Astrocyte (in vitro differentiated cells and primary cell): ENCODE data around the gene C7orf57. TPM values are rescaled to one million over a fixed set of nuclear protein-coding genes. Genes with fewer than 3 reads are reported as not detected.
A peak's percentile ranks its signal among the peaks of the same experiment; 100 is the strongest.

Experiments
- DNase-seq: peaks from one replicate; pipeline ENCODE4 v3.0.0-alpha.2; 2010; ENCODE audit warnings: low read depth
- FAIRE-seq: peaks from 2 replicates; lab custom pipeline; 2011; peaks lifted over from hg19 to GRCh38; lab: Jason Lieb, UNC
- H2AFZ ChIP-seq: 2 replicates; pipeline ENCODE4 v1.6.0; 2012; ENCODE audit warnings: low read depth, low read length, inconsistent platforms
- H3K27ac ChIP-seq: 2 replicates; pipeline ENCODE4 v1.5.1; 2011; ENCODE audit warnings: low read depth, low read length, inconsistent platforms
- H3K27me3 ChIP-seq: 2 replicates; pipeline ENCODE4 v1.6.0; 2011; ENCODE audit warnings: low read length, inconsistent platforms; ENCODE audit not compliant: insufficient read depth
- H3K36me3 ChIP-seq: 2 replicates; pipeline ENCODE4 v1.5.1; 2011; ENCODE audit warnings: low read length, inconsistent platforms; ENCODE audit not compliant: insufficient read depth
- H3K4me1 ChIP-seq: 2 replicates; pipeline ENCODE4 v1.5.1; 2011; ENCODE audit warnings: low read length, inconsistent platforms; ENCODE audit not compliant: insufficient read depth
- H3K4me2 ChIP-seq: 2 replicates; pipeline ENCODE4 v1.6.0; 2012; ENCODE audit warnings: low read length, inconsistent platforms
- H3K4me3 ChIP-seq: 2 replicates; pipeline ENCODE4 v1.5.1; 2011; ENCODE audit warnings: low read depth, mild to moderate bottlenecking, low read length, inconsistent platforms; ENCODE audit not compliant: insufficient read depth
- H3K79me2 ChIP-seq: 2 replicates; pipeline ENCODE4 v1.6.0; 2012; ENCODE audit warnings: mild to moderate bottlenecking, low read length, inconsistent platforms; ENCODE audit not compliant: insufficient read depth
- H3K9ac ChIP-seq: 2 replicates; pipeline ENCODE4 v1.6.0; 2012; ENCODE audit warnings: mild to moderate bottlenecking, low read length, inconsistent platforms
- H3K9me3 ChIP-seq: 2 replicates; pipeline ENCODE4 v1.5.1; 2012; ENCODE audit warnings: low read depth, mild to moderate bottlenecking, low read length, inconsistent platforms; ENCODE audit not compliant: insufficient read depth
- H4K20me1 ChIP-seq: 2 replicates; pipeline ENCODE4 v1.6.0; 2012; ENCODE audit warnings: low read length, inconsistent platforms; ENCODE audit not compliant: insufficient read depth
- H3K27ac Mint-ChIP-seq: one replicate; pipeline ENCODE4 v1.8.0; 2021; ENCODE audit warnings: mild to moderate bottlenecking, mixed read lengths; ENCODE audit not compliant: unreplicated experiment
- H3K27me3 Mint-ChIP-seq: one replicate; pipeline ENCODE4 v1.8.0; 2021; ENCODE audit warnings: low read depth, mixed read lengths; ENCODE audit not compliant: unreplicated experiment
- H3K36me3 Mint-ChIP-seq: one replicate; pipeline ENCODE4 v1.8.0; 2021; ENCODE audit warnings: low read depth, mixed read lengths; ENCODE audit not compliant: unreplicated experiment
- H3K4me1 Mint-ChIP-seq: one replicate; pipeline ENCODE4 v1.8.0; 2021; ENCODE audit warnings: low read depth, mixed read lengths; ENCODE audit not compliant: unreplicated experiment
- H3K4me3 Mint-ChIP-seq: one replicate; pipeline ENCODE4 v1.8.0; 2021; ENCODE audit warnings: mild to moderate bottlenecking, moderate library complexity, mixed read lengths; ENCODE audit not compliant: unreplicated experiment
- H3K9me3 Mint-ChIP-seq: one replicate; pipeline ENCODE4 v1.8.0; 2021; ENCODE audit warnings: mild to moderate bottlenecking, mixed read lengths; ENCODE audit not compliant: unreplicated experiment
- EZH2 ChIP-seq: IDR thresholded peaks from 2 replicates; pipeline ENCODE4 v1.6.1; 2012; ENCODE audit warnings: mild to moderate bottlenecking, low read length, inconsistent platforms; ENCODE audit not compliant: insufficient read depth
- total RNA-seq: library from RNA; stranded (reverse); gene quantifications from 2 replicates; pipeline ENCODE4 v1.2.1, GENCODE V29; 2021
- TF ChIP-seq, protein P1 (sequence below): IDR thresholded peaks from 2 replicates; pipeline ENCODE4 v1.5.1; 2011; ENCODE audit warnings: low read depth, mild to moderate bottlenecking, inconsistent platforms, low read length, moderate library complexity; ENCODE audit not compliant: insufficient read depth

Gene C7orf57
- total RNA-seq, 1 donor from 2014 or later: not detected

DNA sequence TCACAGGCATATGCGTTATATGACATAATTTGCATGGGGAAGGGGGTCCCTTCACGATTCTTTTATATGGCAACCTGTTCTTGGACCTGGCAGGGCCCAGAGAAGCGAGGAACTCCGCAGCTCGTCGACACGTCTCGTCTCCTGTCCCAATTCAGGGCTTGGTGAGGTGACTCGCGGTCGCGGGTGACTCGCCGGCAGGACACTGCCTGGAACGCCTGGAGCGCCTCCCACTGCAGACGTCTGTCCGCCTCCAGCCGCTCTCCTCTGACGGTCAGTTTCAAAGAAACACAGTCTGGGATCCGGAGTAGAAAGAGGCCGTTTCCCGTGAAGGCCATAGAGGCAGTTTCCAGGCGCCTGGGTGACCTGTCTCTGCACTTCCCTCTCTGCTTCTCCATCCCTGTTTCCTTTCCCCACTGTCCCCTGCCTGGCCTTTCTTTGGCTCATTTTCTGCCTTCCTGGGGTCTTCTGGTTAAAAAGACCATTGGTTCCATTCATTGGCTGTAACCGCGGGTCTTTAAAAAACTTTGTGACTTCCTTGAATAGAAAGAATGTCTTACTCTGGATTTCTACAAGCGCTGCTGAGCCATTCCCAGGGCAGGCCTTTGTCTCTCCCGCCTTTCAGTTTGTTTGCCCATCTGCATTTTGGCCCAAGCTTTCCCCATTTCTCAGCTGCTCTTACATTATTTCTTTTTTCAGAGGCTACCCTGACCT lies 54.9 kb downstream of the C7orf57 start:
- Histone ChIP-seq H3K79me2 (peaks cover 33% of the 10 kb centered on the region), H3K4me2 (peak overlapping the region; percentile 94), H3K36me3 (peaks cover 2% of the 10 kb centered on the region), H3K4me1 (peaks cover 66% of the 10 kb centered on the region), H3K9me3 (no peaks in the 10 kb centered on the region), H3K9ac (peak overlapping the region; percentile 87), H3K4me3 (peak overlapping the region; percentile 72), H4K20me1 (peaks cover 5% of the 10 kb centered on the region), H3K27ac (peak overlapping the region; percentile 69), H2AFZ (peak overlapping the region; percentile 80), H3K27me3 (no peaks in the 10 kb centered on the region)
- peaks cover 48% of the 10 kb centered on the region for H3K4me1 Mint-ChIP-seq
- FAIRE-seq: no peak
- peaks cover 11% of the 10 kb centered on the region for H3K36me3 Mint-ChIP-seq
- TF ChIP-seq, protein P1, sequence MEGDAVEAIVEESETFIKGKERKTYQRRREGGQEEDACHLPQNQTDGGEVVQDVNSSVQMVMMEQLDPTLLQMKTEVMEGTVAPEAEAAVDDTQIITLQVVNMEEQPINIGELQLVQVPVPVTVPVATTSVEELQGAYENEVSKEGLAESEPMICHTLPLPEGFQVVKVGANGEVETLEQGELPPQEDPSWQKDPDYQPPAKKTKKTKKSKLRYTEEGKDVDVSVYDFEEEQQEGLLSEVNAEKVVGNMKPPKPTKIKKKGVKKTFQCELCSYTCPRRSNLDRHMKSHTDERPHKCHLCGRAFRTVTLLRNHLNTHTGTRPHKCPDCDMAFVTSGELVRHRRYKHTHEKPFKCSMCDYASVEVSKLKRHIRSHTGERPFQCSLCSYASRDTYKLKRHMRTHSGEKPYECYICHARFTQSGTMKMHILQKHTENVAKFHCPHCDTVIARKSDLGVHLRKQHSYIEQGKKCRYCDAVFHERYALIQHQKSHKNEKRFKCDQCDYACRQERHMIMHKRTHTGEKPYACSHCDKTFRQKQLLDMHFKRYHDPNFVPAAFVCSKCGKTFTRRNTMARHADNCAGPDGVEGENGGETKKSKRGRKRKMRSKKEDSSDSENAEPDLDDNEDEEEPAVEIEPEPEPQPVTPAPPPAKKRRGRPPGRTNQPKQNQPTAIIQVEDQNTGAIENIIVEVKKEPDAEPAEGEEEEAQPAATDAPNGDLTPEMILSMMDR: no peak
- TF ChIP-seq EZH2: no peak
- peak overlapping the region; percentile 59 for H3K27ac Mint-ChIP-seq
- H3K27me3 Mint-ChIP-seq: no peaks in the 10 kb centered on the region
- no peaks in the 10 kb centered on the region for H3K9me3 Mint-ChIP-seq
- peak overlapping the region; percentile 92 for H3K4me3 Mint-ChIP-seq
- peak; percentile 46 for DNase-seq

DNA sequence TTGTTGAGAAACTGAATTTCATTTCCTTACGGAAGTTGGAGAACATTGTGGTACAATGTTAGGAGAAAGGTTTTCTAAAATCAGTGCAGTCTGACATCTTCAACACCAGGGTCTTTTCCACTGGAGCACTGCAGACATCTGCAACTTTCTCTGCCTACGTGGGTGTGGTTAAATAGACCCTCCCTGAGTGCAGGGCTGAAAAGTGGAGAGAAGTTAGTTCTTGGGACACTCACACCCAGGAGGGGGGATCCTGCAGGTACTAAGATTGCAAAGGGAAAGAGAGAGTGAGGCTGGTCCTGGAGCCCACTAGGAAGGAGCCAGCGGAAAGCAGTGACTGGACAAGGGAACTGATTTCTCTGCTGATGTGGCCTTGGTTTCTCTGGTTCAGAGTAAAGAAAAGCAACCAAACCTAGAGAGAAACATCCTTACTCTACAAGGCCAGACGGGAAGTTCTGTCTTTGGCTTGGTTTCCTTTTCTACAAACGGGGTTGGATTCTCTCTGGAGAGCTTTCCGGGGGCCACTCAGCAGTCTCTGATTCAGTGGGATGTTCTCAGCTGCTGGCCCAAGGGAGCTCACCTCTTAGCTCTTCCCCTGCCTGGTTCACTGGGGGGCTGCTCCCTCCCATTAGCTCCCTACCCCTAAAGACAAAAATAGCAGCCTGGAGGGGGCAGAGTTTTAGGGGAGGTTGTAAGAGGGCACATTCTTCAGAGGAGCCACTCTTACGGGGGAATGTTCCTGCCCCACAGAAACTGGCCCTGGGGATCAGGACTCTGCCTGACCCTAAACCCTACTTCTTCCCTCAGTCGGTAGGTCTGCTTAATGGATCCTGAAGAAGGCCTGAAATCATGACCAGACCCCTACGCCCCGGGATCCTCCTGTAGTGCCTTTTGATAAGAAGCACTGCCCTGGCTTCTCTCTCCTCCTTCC lies 56.4 kb downstream of the C7orf57 start:
- Histone ChIP-seq H3K9ac (no peak overlapping the region), H3K79me2 (peaks cover 42% of the 10 kb centered on the region), H3K36me3 (peaks cover 5% of the 10 kb centered on the region), H3K4me3 (no peak overlapping the region), H3K9me3 (no peaks in the 10 kb centered on the region), H4K20me1 (peaks cover 5% of the 10 kb centered on the region), H3K4me1 (peaks cover 57% of the 10 kb centered on the region), H3K27me3 (no peaks in the 10 kb centered on the region), H3K27ac (no peak overlapping the region), H2AFZ (no peak overlapping the region), H3K4me2 (peak overlapping the region; percentile 41)
- no peak for DNase-seq
- H3K36me3 Mint-ChIP-seq: peaks cover 11% of the 10 kb centered on the region
- H3K4me1 Mint-ChIP-seq: peaks cover 43% of the 10 kb centered on the region
- no peaks in the 10 kb centered on the region for H3K27me3 Mint-ChIP-seq
- no peaks in the 10 kb centered on the region for H3K9me3 Mint-ChIP-seq
- peak overlapping the region; percentile 92 for H3K4me3 Mint-ChIP-seq
- no peak for FAIRE-seq
- TF ChIP-seq, protein P1: no peak
- TF ChIP-seq EZH2: no peak
- H3K27ac Mint-ChIP-seq: no peak overlapping the region
